AG09319 (cell line): Measurements from ENCODE around the gene KIF2C.

Experiments
- DNase-seq: peaks from one replicate; pipeline ENCODE4 v3.0.0-alpha.2; 2010; ENCODE audit warnings: low read depth; ENCODE audit errors: extremely low read depth
- TF ChIP-seq, protein P1 (sequence below): IDR thresholded peaks from 2 replicates; pipeline ENCODE4 v1.5.1; 2011; ENCODE audit warnings: low read depth, mild to moderate bottlenecking, inconsistent platforms, low read length, moderate library complexity

KIF2C gene

DNA sequence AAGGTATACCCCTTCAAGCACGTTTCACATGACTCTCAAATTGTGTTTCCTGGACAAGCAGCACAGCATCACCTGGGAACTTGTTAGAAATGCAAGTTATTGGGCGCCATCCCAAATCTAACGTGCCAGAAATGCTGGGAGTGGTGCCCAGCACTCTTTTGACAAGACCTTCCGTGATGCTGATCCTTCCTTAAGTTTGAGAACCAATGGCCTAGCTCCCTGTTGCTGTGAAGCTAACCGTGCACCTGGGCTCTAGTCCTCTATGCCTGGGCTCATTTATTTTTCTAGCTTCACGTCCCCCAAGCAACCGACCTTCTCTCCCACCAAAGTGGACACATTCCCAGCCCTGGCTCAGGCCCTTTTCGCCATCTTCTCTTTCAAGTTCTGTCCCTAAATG is 44.1 kb downstream of the KIF2C start:
- no peak for DNase-seq

DNA sequence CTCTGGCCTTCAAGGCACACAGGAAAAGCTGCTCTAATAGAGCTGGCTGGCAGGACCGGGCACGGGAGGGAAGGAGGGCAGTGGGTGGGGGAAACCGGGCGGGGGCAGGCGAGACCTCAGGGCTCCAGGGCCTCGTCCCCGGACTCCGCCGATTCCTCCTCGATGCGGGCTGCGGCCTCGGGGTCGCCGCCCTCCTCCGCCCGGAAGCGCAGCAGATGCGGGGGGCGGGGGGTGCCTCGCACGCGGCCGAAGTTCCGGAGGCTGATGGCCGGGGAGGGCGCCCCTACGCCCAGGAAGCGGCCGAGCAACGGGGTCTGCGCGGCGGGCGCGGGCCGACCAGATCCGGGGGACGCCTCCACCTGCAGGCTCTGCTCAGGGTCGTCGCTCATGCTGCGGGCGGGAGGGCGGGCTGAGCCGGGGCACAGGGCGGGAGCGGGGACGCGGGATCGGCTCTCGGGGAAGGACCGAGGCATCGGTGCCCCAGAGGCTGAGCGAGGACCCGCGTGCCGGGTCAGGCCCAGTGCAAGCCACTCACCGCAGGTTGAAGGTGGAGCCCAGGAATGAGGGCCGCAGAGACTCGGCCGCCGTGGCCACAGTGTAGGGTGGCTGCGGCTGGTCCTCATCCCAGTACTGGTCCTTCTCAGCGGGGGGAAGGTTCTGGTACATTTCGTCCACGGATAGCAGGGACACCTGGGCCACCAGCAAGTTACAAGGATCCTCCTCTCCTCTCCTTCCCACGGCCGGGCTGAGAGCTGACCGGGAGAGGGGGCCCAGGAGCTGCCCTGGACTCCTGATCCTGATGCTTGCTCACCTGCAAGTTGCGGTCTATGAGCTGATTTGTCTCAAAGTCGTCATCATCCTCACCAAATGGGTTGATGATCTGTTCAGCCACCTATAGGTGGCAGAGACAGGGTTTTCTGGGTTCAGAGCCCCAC is 44.7 kb downstream of the KIF2C start:
- TF ChIP-seq, protein P1, sequence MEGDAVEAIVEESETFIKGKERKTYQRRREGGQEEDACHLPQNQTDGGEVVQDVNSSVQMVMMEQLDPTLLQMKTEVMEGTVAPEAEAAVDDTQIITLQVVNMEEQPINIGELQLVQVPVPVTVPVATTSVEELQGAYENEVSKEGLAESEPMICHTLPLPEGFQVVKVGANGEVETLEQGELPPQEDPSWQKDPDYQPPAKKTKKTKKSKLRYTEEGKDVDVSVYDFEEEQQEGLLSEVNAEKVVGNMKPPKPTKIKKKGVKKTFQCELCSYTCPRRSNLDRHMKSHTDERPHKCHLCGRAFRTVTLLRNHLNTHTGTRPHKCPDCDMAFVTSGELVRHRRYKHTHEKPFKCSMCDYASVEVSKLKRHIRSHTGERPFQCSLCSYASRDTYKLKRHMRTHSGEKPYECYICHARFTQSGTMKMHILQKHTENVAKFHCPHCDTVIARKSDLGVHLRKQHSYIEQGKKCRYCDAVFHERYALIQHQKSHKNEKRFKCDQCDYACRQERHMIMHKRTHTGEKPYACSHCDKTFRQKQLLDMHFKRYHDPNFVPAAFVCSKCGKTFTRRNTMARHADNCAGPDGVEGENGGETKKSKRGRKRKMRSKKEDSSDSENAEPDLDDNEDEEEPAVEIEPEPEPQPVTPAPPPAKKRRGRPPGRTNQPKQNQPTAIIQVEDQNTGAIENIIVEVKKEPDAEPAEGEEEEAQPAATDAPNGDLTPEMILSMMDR = no peak; the same call in 1 of the 2 replicates

More for the DNA sequence above, 44.1 kb downstream of the KIF2C start:
- TF ChIP-seq, protein P1 = no peak

DNA sequence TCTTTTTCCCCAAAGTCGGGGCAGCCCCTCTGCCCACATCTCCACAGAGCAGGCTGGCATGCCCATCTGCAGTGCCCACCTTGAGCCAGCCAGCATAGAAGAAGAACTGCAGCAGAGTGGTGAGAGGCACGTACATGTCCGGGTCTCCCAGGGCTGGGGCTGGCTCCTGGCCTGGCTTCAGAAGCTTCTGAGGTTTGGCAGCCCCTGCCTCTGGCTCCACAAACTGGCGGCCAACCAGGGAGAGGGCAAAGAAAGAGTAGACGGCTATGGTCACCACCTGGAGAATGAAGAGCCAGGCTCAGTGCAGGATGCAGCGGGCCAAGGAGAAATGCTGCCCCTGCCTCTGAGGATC is 45.4 kb downstream of the KIF2C start:
- TF ChIP-seq, protein P1 = no peak
- DNase-seq = no peak

More for the DNA sequence above, 44.7 kb downstream of the KIF2C start:
- DNase-seq = no peak

DNA sequence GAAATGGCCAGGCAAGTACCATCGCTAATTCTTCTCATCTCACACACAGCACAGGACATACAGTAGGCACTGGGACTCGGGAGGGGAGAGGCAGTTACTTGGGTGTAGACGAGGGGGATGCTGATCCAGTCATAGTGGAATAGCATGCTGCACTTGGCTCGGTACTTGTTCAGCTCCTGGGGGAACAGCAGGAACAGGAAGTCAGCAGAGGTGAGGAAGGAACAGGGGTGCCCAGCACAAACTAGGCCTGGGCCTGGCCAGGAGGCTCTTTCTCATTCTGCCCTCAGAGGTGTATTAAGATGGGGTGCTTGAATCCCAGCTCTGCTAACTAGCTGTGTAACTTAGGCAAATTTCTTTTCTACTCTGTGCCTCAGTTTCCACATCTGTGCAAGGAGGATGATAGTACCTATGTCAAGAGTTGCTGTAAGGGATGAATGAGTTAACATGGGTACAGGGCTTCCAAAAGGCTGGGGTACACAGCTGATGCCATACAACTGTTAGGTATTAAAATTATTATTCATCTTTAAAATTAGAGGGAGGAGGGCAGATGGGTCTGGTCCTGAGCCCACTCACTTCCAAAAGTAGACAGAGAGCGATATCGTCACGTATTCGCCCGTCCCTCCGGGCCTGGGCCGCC is 46.0 kb downstream of the KIF2C start:
- DNase-seq = no peak
- TF ChIP-seq, protein P1 = no peak

DNA sequence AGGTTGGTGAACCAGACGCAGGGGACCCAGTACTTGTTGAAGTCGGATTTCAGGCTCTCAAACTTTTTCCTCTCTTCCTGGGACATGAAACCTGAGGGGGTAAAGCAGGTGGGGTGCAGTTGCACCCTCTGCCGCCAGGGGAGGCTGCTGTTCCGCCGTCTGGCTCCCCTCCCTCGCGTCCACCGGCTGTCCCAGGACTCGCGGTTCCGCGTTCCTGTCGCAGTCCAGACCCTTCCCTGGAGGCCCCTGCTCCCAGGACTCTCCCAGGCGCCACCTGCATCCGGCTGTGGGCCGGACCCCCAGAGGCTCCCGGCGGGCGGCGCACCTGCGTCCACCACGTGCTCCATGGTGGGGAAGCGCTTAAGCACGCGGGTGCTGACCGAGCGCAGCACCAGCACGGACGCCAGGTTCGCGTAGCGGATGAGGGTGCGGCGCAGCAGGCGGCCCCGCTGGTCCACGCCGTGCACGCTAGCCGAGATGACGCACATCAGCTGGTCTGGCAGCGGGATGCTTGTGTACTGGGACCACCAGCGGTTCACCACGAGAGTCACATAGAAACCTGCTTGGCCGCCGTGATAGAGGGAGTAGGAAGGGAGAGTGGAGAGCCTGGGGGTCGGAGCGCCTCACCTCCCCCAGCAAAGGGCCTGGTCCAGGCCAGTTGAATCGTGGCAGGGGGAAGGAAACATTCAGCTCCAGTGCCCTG is 46.7 kb downstream of the KIF2C start:
- DNase-seq = no peak
- TF ChIP-seq, protein P1 = peak; percentile 100

DNA sequence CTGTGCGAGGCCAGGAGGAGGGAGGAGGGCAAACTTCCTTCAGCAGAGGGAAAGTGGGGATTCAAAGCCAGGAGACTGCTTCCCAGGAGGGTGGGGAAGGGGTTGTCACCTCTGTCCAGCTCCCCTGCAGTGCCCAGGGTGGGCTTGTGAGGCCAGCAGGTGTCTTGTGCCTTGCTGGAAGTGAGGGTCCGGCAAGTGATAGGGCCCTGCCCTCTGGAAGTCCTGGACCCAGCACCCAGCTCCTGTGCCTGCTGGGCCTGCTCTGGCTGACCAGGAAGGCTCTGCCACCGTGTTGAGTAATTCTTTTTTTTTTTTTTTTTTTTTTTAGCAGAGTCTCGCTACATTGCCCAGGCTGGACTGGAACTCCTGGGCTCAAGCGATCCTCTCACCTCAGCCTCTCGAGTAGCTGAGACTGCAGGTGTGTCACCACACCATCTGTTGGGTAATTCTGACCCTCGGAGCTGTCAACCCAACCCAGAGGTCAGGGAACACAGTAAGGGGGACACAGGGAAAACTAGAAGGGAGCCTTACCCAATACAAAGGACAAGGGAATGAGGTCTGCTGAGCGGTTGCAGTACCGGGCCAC is 47.3 kb downstream of the KIF2C start:
- no peak for DNase-seq
- TF ChIP-seq, protein P1 = no peak
